NB4 (cell line): ENCODE data around the gene CRYBA4.

Experiments
- DNase-seq: peaks from one replicate; pipeline ENCODE4 v3.0.0; 2010; ENCODE audit warnings: low read depth
- H3K4me3 ChIP-seq: one replicate; pipeline ENCODE4 v1.5.1; 2011; ENCODE audit warnings: mild to moderate bottlenecking, low read depth, low read length, moderate library complexity
- MYC ChIP-seq: IDR thresholded peaks from 2 replicates; pipeline ENCODE4 v1.6.1; 2011; ENCODE audit warnings: low read depth, low read length
- POLR2A ChIP-seq: IDR thresholded peaks from 2 replicates; pipeline ENCODE4 v1.6.1; 2011; ENCODE audit warnings: mild to moderate bottlenecking; ENCODE audit not compliant: insufficient read length; ENCODE audit errors: extremely low read depth
- TF ChIP-seq, protein P1 (sequence below): IDR thresholded peaks from one replicate; pipeline ENCODE4 v1.5.1; 2012; ENCODE audit warnings: low read depth, low read length
- TF ChIP-seq, protein P2 (sequence below): IDR thresholded peaks from 2 replicates; pipeline ENCODE4 v1.6.1; 2011; ENCODE audit warnings: low read depth, low read length

CRYBA4 gene

DNA sequence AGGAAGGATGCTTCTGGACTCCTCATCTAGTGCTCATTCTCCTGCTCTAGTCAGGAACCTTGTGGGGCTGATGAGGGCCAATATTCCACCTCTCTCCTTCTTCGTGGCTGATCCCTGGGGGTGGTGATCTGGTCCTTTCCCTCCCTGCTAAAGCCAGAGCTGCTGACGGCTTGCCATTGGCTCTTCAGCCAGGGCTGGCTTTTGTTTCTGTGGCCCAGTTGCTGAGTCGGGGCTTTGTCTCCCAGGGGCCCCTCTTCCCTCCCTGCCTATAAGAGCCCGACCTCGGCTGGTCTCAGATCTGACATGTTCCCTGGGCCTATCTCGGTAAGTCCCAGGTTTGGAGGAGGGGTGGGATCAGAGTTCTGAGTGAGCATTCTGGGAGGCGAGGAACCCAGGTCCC, at the start of gene CRYBA4:
Gene CRYBA4 (plus strand): TSS at position 301 of the 400 bp plus-strand sequence. CDS start 634 bp downstream, outside the sequence.
- H3K4me3 ChIP-seq: no peak within 1 kb of the TSS
- DNase-seq: no peak
- TF ChIP-seq, protein P1, sequence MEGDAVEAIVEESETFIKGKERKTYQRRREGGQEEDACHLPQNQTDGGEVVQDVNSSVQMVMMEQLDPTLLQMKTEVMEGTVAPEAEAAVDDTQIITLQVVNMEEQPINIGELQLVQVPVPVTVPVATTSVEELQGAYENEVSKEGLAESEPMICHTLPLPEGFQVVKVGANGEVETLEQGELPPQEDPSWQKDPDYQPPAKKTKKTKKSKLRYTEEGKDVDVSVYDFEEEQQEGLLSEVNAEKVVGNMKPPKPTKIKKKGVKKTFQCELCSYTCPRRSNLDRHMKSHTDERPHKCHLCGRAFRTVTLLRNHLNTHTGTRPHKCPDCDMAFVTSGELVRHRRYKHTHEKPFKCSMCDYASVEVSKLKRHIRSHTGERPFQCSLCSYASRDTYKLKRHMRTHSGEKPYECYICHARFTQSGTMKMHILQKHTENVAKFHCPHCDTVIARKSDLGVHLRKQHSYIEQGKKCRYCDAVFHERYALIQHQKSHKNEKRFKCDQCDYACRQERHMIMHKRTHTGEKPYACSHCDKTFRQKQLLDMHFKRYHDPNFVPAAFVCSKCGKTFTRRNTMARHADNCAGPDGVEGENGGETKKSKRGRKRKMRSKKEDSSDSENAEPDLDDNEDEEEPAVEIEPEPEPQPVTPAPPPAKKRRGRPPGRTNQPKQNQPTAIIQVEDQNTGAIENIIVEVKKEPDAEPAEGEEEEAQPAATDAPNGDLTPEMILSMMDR: no peak
- TF ChIP-seq, protein P2, sequence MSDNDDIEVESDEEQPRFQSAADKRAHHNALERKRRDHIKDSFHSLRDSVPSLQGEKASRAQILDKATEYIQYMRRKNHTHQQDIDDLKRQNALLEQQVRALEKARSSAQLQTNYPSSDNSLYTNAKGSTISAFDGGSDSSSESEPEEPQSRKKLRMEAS: no peak
- TF ChIP-seq MYC: no peak

DNA sequence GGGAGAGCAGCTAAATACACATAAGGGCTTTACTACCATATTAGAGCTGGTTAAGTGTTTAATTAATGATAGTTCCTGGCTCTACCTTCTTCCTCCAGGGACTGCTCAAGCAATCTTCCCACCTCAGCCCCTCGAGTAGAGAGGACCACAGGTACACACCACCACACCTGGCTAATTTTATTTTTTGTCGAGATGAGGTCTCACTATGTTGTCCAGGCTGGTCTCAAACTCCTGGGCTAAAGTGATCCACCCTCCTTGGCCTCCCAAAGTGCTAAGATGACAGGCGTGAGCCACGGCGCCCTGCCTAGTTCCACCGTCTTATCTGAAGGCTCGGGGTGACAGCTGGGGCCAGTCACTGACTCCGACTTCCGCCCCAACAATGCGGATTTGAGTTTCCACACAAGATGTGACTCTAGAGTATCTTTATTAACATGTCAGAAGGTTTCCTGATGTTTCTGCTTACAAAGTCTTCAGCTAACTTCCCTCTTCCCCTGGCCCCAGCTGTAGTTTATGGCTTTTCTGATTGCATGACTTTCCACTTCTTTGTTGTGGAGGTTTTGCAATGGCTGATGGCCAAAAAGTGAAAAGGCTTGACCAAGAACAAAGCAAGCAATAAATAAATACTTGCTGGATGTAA, 48.6 kb upstream of the CRYBA4 start:
- no peak overlapping the region for H3K4me3 ChIP-seq
- DNase-seq: peak; percentile 86
- TF ChIP-seq, protein P1: no peak

DNA sequence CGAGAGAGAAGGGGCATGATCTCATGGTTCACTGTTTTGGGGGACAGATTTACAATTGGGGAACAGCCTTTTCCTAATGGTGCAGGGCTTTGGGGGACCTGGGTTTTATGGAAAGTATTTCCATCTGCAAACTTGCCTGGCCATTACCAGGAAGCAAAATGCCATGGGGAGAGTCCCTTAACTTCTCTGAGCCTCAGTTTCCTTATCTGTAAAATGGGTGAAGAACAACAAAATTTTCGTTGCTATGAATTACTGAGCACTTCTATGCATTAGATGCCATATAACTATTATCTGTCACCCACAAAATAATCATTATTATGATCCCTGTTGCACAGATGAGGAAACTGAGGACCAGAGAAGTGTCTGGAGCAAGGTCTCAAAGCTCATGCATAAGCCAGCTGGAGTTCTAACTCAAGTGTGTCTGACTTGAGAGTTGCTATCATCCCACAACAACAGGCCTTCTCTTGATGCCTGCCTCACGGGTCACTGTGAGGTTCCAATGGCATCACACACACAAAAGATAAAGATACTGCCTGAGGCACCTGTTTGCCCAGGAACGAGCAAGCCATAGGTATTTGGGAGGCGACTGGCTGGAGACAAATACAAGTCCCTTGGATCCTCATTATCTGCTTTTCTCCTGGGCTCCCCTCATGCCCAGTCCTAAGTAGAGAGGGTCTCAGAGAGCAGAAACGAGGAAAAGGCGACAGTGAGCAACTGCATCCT, 47.6 kb upstream of the CRYBA4 start:
- TF ChIP-seq MYC (no peak), POLR2A (no peak)
- TF ChIP-seq, protein P2: no peak
- TF ChIP-seq, protein P1: no peak
- no peak overlapping the region for H3K4me3 ChIP-seq
- no peak for DNase-seq

DNA sequence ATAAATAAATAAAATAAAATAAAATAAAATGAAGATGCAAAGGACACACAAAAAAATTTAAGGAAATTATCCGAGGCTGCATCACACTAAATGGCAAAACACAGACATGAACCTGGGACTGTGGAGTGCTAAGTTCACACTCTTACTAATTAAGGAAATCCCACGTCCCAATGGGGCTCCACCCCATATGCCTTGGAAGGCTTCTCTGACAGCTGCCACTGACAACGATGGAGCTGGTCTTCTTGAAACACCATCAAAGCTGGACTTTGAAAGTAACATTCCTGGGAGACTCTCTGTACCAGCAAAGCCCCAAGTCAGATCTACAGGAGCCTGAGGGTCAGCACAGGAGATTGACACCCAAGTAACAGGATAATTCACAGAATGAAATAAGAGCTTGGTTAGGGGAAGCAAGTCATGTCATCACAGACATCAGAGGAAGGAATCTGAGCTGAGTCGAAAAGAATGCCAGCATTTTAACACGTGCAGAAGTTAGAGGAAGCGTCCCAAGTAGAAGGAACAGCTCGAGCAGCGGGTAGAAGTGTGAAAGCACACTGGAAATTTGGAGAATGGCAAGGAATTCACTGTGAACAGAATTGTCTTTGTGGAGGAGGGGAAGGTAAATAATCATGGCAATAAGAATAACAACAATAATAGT, 45.6 kb upstream of the CRYBA4 start:
- TF ChIP-seq, protein P1: no peak
- TF ChIP-seq MYC (no peak), POLR2A (no peak)
- TF ChIP-seq, protein P2: no peak
- H3K4me3 ChIP-seq: no peak overlapping the region
- DNase-seq: no peak

DNA sequence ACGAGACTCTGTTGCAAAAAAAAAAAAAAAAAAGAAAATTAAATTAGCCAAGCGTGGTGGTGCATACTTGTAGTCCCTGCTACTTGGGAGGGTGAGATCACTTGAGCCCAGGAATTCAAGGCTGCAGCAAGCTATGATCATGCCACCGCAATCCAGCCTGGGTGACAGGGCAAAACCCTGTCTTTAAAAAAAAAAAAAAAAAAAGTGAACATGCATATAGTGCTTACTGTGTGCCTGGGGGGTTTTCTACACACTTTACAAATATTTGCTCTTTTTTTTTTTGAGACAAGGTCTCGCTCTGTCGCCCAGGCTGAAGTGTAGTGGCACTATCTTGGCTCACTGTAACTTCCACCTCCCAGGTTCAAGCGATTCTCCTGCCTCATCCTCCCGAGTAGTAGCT, 44.7 kb upstream of the CRYBA4 start:
- TF ChIP-seq MYC (no peak), POLR2A (no peak)
- TF ChIP-seq, protein P1: no peak
- DNase-seq: no peak
- H3K4me3 ChIP-seq: no peak overlapping the region
